Fibroblast of skin of right quadriceps (primary cell): ENCODE measurements around the gene CDC42BPB.
"Not testable (repeated sequence)": the region's sequence is repeated elsewhere in the genome, so short reads cannot be mapped to it uniquely, and the experiment has no call there.

ENCODE experiments used
- DNase-seq: peaks from one replicate; pipeline ENCODE4 v3.0.0-alpha.2; 2013

The CDC42BPB gene

GRCh38 chr14:102939329-102939728, 118.0 kb downstream of the CDC42BPB start:
- no peak for DNase-seq

- no peak for DNase-seq
Measured at GRCh38 chr14:102938191-102938590, 119.2 kb downstream of the CDC42BPB start.

GRCh38 chr14:102937331-102938175, 119.8 kb downstream of the CDC42BPB start:
- DNase-seq = no peak

DNA sequence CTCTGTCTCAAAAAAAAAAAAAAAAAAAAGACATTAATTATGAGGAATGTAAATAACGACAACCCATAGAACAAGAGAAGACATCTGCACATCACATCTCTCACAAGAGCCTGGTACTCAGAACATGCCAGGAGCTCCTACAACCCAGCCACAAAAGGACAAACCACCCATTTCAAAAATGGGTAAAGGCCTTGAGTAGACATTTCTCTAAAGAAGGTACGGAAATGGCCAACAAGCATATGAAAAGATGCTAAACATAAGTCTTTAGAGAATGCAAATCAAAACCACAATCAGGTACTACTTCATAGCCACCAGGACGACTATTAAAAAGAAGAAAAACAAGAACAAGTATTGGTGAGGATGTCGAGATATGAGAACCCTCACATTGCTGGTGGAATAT, 121.6 kb downstream of the CDC42BPB start:
- no peak for DNase-seq

GRCh38 chr14:102933618-102934231, 123.6 kb downstream of the CDC42BPB start:
- DNase-seq = no peak

DNA sequence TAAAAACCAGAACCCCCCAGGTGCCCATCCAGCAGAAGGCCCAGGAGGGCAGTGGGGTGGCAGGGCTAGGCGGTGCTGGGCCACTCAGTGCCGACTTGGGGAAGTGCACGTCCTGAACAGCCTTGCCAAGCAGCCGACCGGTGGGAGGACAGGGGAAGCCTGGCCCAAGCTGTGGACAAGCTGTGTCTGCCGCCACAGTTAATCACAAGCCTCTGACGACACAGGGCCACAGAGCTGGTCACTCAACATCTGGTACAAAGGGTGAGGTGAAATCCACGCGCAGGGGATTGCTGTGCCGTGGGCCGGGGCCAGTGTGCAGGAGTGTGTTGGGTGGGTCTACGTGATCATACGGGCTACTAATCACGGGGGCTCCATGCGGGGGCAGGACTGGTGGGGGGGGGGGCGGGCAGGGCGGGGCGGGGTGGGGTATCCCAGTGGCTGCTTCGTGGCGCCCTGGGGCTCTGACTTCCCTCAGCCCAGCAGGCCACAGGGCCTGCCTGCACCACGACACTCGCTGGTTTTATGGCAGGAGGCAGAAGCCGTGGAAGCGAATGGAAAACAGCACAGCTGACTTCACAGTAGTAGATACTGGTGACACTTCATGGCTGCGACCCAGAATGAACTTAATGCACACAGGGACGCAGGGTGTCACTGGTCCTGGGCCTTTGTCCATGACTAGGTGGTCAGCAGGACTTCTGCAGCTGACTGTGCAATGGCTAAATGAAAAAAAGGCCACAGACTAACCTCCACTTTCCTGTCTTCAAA, 124.7 kb downstream of the CDC42BPB start:
- no peak for DNase-seq

GRCh38 chr14:102931580-102932285, 125.6 kb downstream of the CDC42BPB start:
- no peak for DNase-seq

DNA sequence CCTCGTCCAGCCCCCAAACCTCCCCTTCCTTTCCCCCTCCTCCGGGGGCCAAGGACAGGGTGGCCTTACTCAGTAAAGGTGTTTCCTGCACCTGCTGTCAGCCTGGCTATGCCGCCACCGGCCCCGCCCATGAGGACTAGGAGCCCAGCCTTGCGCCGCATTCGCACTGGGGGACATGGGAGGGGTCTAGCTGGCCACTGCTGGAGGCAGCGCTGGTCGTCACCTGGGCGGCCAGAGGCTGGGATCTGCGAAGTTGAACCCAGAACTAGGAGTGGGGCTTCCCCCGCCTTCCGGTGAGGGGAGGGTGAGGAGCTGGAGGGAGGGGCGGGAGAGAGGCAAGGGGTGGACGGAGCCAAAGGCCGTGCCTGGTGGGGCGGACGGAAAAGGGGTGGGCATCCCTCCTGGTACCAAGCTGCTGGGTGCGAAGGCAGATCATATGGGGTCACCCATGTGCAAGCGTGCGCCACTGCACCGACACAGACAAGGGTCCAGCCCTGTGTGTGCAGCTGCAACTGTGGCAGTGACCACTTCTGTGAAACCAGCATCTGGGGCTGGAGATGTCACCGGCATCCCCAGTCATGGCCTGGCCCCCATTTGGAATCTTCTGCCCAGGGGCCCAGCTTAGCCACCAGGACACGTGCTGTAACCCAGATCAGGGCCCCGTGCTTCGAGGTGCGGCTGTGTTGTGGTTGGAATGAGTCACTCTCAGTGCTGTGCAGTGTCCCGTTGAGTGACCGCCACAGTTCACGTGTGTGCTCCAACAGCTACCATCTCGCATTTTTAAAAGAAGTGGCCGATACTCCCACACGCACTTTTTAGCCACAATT, 126.4 kb downstream of the CDC42BPB start:
- peak; percentile 18 for DNase-seq

DNA sequence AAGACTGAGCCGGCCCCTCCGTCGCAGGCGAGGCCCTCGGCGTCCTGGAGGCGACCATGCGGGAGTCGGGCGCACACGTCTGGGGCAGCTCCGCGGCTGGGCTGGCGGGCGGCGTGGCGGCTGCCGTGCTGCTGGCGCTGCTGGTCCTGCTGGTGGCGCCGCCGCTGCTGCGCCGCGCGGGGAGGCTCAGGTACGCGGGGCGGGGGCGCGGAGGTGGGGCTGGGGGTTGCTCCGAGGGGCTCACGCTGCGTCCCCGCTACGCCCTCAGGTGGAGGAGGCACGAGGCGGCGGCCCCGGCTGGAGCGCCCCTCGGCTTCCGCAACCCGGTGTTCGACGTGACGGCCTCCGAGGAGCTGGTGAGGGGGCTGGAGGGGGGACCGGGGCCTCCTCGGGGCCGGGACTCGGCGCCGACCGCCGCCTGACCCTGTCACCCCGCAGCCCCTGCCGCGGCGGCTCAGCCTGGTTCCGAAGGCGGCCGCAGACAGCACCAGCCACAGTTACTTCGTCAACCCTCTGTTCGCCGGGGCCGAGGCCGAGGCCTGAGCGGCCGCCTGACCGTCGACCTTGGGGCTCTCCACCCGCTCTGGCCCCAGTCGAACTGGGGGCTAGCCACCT, 127.1 kb downstream of the CDC42BPB start:
- DNase-seq = no peak

- DNase-seq = no peak
Measured at GRCh38 chr14:102929241-102930137, 127.9 kb downstream of the CDC42BPB start.

DNA sequence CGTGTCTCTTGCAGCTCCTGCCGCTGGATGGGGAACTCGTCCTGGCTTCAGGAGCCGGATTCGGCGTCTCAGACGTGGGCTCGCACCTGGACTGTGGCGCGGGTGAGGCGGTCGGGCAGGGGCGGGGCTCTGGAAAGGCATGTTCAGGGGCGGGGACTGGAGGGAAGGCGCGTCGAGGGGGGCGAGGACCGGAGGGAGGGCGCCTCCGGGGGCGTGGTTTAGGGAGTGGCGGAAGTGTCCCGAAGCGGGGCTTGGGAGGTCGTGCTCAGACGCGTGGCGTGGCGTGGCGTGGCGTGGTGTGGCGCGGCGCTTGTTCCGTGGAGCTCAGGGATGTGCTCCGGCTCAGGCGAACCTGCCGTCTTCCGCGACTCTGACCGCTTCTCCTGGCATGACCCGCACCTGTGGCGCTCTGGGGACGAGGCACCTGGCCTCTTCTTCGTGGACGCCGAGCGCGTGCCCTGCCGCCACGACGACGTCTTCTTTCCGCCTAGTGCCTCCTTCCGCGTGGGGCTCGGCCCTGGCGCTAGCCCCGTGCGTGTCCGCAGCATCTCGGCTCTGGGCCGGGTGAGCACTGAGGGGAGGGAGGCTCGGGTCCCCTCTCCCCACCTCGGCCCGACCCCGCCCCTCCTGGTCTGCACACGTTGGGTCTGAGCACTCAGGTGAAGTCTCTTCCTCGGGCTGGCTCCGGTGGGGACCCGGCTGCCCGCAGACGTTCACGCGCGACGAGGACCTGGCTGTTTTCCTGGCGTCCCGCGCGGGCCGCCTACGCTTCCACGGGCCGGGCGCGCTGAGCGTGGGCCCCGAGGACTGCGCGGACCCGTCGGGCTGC, 128.7 kb downstream of the CDC42BPB start:
- peak; percentile 55 for DNase-seq

DNA sequence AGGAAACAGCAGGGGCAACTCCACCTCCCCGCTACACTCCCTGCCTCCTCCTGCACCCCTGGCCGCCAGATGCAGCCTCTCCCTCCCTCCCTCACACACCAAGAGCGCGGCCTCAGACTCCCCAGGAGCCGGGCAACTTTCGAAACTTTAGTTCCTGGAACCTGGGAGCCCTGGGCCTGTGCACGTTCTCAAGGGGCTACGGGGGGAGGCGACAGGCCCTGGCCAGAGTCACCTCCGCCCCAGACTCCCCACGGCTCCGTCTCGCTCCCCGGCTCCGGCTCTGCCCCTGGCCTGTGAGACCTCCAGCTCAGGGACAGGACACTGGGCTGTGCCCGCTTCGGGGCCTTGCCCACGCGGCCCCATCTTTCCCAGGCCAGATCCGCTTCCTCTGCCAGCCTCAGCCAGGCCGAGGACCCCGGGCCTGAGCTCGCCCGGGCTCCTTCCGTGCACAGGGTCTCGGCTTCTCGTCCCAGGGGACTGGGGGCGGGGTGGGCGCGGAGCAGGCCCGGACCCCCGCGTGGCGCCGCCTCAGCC, 129.4 kb downstream of the CDC42BPB start:
- no peak for DNase-seq

DNA sequence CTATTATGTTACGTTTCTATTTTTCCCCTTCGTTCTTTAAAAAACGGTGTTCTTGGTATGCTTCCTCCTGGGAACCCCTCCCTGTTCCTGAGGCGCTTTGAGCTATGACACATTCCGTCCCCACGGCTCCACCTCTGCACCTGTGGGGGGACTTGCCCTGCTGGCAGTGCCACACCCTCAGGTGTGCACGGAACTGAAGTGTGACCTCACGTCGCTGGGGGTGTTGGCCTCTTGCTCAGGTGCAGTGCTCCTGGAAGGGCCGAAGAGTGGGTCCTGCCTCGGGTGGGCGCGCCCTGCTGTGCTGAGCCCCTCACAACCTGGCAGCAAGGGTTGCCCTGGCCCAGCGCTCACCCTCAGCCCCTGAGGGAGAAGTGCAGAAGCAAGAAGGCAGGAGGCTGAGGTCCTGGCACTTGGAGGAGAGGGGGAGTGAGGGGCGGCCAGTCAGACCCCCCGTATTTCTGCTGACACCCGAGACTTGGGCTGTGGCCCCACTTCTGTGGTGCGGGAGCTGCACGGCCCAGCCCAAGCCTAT, 129.9 kb downstream of the CDC42BPB start:
- DNase-seq = no peak

GRCh38 chr14:102926840-102927239, 130.5 kb downstream of the CDC42BPB start:
- DNase-seq = not testable (repeated sequence)

DNA sequence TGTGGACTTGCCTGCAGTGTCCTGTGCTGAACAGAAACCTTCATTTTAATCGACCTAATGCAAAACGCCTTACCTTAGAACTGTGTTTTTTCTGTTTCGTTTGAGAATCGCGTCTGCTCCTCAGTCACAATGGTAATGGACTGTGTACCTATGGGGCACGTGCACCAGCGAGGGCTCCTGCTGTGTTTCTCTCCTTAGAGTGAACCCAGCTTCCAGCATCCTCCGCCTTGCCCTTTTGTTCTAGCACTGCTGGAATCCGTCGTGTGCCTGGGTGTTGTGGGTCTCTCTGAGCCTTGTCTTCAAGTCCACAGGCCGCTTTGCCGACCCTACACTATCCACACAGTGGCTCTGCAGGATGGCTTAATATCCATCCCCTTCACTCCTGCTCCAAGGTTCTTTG, 131.2 kb downstream of the CDC42BPB start:
- DNase-seq = no peak

DNA sequence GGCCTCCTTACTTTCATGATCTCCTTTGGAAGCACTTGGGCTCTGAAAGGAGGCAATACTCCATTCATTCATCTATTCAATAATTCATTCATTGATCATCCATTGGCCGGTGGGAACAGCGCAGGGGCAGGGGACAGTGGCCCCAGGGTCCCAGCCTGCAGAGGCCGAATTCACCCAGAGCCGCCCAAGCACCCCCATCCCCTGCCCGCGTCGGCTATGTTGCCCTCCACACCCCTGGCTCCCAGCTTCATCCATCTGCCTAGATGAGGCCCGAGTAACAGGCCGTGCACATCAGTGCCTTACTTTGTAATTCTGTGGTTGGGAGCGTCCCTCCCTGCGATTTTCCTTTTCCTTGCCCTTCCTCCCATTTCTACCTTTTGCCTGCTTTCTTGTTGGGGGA, 131.7 kb downstream of the CDC42BPB start:
- DNase-seq = no peak

DNA sequence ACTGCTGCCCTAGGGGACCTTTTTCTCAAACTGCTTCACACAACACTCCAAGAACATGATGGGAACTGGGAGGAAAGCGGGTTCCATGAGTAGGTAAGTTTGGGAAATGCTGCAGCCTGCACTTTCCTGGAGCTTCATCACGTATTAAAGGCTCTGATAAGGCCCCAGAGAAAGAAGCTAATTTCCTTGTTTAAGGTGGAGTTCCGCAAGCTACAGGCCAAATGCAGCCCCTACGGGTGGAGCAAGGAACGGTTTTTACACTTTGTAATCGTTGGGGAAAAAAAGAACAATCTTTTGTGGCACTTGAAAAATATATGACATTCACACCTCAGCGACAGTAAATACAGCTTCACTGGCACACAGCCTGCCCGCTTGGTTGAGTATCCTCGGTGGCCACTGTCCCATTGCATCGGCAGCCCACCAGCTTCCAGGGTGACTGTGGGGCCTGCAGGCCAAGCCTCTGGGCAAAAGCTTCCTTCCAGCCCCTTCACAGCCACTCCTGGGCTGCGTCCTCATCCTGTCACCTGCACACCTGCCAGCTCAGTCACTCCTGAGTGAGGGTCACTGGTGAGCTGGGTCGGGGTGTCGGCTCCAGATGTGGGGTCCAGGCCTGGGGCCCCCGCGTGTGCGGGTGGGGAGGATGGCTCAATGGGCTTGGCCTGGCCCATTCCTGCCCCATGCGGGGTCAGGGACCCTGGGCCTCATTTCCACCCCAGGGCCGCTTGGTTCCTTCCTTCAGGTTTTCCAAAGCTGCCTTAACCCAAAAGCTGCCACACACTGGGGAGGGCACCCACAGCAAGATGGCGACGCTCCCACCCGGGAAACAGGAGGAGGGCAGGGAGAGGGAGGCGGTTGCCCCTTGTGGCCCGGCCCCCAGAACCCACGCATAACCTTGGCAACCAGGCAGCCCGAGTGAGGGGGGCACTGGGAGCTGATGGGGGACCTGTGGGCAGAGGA, 132.4 kb downstream of the CDC42BPB start:
- DNase-seq = no peak
